Ecto neural progenitor cell (in vitro differentiated cells): Measurements from ENCODE around the gene MAP3K5.

ENCODE experiments used
- DNase-seq: peaks from one replicate; pipeline ENCODE4 v3.0.0-alpha.2; 2018; ENCODE audit warnings: low spot score

The MAP3K5 gene

DNA sequence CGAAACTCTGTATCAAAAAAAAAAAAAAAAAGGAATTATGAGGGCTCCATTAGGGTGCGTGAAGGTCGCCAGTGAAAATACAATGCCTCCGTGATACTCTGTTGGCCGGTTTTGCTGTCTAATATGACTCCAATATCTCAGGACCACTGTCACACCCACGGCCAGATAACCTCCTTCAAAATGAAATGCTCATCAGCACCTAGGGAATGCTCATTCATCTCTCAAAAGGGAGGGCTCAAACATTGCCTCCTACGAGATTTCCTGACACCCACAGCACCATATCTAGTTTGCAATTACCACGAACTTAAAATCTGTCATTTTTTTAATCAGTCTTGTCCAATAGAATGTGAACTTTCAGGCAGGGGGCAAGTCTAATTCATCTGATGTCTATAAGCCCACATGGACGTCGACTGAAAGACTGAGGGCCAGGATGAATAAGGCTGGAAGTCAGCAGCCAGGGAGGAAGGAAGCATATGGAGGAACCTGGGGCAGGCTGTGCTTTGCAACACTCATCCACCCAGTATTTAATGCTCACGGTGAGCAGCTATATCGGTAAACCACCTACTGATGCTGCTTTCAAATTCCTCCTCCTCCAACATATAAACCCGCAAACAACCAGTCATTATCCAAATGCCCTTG is 42.8 kb downstream of the MAP3K5 start:
- DNase-seq: no peak

DNA sequence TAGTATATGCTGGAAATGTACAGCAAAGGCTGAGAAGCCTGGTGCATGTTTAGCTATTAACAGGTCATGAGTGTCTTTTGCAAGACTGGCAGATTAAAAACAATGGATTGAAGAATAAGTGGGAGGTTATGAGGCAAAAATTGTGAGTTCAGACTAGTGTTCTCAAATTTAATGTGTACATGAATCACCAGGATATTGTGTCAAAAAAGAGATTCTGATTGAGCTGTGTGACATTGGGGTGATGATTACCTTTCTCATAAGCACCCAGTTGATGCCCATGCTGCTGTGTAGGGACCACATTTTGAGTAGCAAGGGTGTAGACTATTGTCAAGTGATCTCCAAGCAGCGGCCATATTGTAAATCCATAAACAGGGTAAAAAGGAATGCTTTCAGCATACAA is 44.8 kb downstream of the MAP3K5 start:
- no peak for DNase-seq

DNA sequence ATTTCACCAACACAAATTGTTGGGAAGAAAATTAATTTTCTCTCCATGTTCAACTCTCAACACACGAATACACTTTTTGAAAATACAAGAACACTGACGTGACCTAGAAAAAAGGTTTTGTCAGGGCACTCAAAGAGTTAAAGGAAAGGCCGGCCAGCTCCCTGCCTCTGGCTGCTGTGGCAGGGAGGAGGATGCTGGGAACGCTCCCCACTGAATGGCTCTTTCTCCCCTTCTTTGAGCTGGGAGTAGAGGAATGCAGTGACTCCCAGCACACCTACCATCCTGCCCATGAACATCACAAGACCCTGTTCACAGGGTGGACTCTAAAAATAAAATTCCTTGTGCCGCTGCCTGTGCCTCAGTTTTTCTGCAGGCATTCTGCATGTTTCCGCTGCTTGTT is 47.0 kb downstream of the MAP3K5 start:
- no peak for DNase-seq

- DNase-seq: no peak
These were observed 47.4 kb downstream of the MAP3K5 start for GRCh38 chr6:136744889-136745288.

DNA sequence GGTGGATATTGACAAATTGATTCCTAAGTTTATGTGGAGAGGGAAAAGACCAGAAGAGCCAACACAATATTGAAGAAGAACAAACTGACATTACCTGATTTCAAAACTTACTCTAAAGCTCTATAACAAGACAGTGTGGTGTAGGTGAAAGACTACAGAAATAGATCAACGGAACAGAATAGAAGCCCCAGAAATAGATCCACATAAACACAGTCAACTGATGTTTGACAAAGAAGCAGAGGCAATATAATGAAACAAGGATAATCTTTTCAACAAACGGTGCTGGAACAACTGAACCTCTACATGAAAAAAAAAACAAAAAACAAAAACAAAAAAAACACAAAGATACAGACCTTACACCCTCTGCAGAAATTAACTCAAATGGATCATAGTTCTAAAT is 50.2 kb downstream of the MAP3K5 start:
- DNase-seq: no peak

- DNase-seq: no peak
These were observed 52.0 kb downstream of the MAP3K5 start for GRCh38 chr6:136740050-136740974.

- no peak for DNase-seq
These were observed 52.8 kb downstream of the MAP3K5 start for GRCh38 chr6:136739501-136739900.

DNA sequence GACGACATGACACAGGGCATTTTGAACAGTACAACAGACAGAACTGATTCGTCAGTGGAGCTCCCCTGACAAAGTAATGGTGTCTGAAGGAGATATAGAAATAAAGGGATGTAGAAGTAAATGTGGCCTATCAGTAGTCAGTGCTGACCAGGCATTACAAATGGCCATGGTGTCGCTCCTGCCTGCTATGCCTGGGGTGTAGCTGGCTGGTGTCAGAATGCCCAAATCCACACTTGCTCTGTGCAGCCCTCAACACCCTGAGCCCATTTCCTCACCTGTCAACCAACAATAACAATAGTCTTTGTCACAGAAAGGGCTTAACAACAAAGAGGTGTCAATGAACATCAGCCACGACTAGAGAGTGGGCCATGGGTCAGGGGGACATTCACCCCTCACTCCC is 53.2 kb downstream of the MAP3K5 start:
- no peak for DNase-seq

DNA sequence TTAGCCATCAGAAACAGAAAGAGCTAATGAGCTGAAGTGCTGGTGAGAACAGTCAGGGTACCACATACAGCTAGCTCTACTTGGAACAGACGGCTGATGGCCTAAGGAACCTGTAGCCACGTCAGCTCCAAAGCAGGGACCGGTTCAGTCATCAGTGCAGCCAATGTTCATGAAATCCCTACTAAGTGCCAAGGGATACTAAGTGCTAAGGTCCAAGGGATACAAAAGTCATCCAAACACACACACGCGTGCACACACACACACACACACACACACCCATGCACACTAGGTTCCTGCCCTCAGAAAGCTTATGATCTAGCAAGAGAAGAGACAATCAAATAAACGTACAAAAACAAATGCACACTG is 53.6 kb downstream of the MAP3K5 start:
- no peak for DNase-seq

- DNase-seq: no peak
These were observed 54.2 kb downstream of the MAP3K5 start for GRCh38 chr6:136737871-136738691.

DNA sequence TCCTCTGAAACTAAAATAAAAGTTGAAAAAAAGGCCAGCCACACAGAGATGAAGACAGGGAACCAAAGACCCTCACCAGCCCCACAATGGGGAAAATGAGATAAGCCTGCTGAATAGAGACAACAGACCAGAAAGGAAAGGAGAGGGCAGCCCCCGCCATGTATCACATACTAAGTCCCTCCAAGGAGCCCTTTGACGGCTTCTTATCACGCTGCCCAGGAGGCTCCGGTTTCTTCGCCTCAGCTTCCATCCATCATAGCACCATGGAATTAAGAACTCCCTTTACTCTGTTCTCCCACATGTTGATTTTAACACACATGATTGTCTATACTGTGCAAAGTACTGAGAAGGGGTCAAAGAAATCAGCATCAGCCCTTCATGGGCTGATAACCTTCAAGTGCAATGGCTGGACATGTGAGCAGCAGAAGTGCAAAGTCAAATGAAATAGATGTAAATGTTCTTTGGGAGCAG is 54.9 kb downstream of the MAP3K5 start:
- DNase-seq: no peak

GRCh38 chr6:136736281-136736960 is 55.9 kb downstream of the MAP3K5 start:
- DNase-seq: no peak

DNA sequence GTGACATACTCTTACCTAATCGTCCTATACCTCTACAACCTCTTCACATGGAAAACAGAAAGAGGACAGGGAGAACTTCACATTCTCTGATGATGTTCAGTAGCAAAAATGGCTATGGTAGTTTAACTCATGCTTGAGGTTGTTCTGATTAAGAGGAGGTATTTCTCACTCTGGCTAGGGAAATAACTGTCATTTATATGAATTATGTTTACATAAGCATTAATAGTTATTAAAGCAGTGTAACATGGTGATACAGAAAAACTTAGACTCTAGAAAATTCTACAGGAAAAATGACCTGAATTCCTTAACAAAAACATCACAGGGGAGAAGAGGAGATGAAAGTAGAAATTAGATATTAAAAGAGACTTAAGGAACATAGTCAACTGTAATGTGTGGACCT is 57.3 kb downstream of the MAP3K5 start:
- DNase-seq: no peak

GRCh38 chr6:136732889-136733288 is 59.4 kb downstream of the MAP3K5 start:
- no peak for DNase-seq

- DNase-seq: no peak
These were observed 62.4 kb downstream of the MAP3K5 start for GRCh38 chr6:136729832-136730231.

- no peak for DNase-seq
These were observed 63.2 kb downstream of the MAP3K5 start for GRCh38 chr6:136728976-136729515.

- DNase-seq: no peak
These were observed 64.0 kb downstream of the MAP3K5 start for GRCh38 chr6:136728033-136728939.

DNA sequence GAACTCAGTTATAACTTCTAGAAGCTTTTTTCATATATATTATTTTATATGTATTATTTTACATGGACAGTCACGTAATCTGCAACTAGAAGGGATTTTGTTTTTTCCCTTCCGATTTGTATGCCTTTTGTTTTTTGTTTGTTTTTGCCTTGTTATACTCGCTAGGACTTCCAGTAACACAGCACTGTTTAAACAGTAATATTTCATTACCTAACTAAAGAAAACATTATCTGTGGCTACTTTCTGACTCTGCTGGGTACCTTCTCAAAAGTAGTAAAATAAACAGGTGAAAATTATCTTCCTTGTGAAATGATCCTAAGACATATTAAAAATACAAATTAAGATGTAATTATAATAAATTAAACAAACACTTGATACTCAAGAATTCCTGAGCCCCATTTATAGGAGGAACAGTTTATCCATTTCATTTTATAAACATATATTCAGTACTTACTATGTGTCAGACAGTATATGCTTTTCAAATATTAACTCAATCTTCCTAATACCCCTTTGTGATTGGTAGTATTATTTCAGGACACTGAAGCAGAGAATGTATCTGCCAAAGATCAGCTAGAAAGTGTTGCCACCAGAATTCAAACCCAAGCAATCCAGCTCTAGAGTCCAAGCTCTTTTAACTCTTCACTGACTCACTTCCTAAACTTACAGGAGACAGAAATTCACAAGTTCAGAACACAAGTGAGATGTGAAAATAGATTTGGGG is 65.3 kb downstream of the MAP3K5 start:
- DNase-seq: no peak

DNA sequence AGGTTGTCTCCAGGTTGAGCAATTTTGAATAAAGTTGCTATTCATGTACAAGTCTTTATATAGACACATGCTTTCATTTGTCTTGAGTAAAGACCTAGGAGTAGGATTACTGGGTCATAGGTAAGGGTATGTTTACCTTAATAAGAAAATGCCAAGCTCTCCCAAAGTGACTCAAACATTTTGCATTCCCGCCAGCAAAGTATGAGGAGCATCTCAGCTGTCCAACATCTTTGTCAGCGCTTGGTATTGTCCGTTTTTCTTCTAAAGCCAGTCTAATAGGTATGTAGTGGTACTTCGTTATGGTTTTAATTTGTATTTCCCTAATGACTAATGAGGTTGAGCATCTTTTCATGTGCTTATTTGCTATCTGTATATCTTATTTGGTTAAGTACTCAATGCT is 67.2 kb downstream of the MAP3K5 start:
- DNase-seq: no peak

DNA sequence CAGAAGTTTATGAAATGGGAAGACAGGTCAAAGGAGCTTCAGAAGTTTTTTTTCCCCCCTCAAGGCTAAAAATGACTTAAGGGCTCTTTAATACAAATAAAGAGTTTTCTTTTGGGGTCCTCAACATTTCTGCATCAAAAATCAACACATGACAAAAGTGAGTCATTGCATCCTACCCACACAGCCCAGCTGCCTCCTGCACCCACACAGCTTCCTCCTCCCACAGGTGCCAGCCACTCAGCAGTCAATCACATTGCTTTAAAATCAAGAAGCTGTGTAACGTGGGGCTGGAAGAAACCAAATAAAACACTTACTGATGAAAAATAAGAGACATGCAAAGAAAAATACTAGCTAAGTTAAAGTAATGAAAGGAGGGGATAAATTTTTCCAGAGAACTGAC is 68.5 kb downstream of the MAP3K5 start:
- no peak for DNase-seq
